ENCODE measurements around the gene DGKG. TPM values are rescaled to one million over a fixed set of nuclear protein-coding genes. Genes with fewer than 3 reads are reported as not detected.

DGKG gene
- total RNA-seq, 4 donors from 2014 or later, result 14.5 to 35.1 (median 20.3) TPM

DNA sequence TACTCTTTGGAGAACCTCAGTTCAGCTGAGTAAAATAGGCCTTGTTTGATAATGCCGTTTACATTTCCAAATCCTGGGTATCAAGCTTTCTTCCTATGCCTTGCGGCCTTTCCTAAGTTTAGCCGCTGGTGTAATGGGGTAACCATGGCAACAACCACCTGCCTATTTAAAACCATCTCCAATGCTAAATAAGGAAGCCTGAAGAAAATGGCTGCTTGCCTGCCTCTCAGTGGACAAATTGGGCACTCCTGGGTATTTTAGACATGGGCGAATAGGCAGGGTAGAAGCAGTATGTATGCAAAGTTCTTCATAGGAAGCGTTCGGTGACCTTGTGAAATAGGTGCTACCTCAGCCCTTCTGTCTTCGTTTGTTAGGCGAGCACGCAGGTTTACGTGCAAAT is 122.7 kb downstream of the DGKG start:
- 79 to 82% methylated on average over 10 of the region's 10 CpGs for WGBS, 2 donors
- no peak for TF ChIP-seq POLR2A (IDR thresholded peaks at IDR 0.05)
- TF ChIP-seq, protein P1, sequence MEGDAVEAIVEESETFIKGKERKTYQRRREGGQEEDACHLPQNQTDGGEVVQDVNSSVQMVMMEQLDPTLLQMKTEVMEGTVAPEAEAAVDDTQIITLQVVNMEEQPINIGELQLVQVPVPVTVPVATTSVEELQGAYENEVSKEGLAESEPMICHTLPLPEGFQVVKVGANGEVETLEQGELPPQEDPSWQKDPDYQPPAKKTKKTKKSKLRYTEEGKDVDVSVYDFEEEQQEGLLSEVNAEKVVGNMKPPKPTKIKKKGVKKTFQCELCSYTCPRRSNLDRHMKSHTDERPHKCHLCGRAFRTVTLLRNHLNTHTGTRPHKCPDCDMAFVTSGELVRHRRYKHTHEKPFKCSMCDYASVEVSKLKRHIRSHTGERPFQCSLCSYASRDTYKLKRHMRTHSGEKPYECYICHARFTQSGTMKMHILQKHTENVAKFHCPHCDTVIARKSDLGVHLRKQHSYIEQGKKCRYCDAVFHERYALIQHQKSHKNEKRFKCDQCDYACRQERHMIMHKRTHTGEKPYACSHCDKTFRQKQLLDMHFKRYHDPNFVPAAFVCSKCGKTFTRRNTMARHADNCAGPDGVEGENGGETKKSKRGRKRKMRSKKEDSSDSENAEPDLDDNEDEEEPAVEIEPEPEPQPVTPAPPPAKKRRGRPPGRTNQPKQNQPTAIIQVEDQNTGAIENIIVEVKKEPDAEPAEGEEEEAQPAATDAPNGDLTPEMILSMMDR (IDR thresholded peaks at IDR 0.05), result no peak
- Histone ChIP-seq H3K9me3 (no peaks in the 10 kb centered on the region), H3K27me3 (no peaks in the 10 kb centered on the region), H3K4me3 (replicated peaks in 1 of 3) (no peak overlapping the region), H3K4me1 (peaks cover 14 to 24% of the 10 kb centered on the region in 2 donors), H3K27ac (no peak overlapping the region), H3K36me3 (no peaks in the 10 kb centered on the region)
- no peak for DNase-seq
- intact Hi-C loops (cut with DNase I), result no loop called here

GRCh38 chr3:186237915-186238314 is 124.1 kb downstream of the DGKG start:
- no peak for DNase-seq
- H3K4me1 ChIP-seq, result peaks cover 14 to 24% of the 10 kb centered on the region in 2 donors
- no peaks in the 10 kb centered on the region for H3K9me3 ChIP-seq
- no peak overlapping the region for H3K27ac ChIP-seq
- peaks cover 3% of the 10 kb centered on the region for H3K27me3 ChIP-seq
- no peak for TF ChIP-seq POLR2A (IDR thresholded peaks at IDR 0.05)
- 81 to 87% methylated on average over 2 of the region's 2 CpGs for WGBS, 2 donors
- H3K36me3 ChIP-seq, result no peaks in the 10 kb centered on the region
- no peak overlapping the region for H3K4me3 ChIP-seq (replicated peaks in 1 of 3)
- intact Hi-C loops (cut with DNase I), result no loop called here

DNA sequence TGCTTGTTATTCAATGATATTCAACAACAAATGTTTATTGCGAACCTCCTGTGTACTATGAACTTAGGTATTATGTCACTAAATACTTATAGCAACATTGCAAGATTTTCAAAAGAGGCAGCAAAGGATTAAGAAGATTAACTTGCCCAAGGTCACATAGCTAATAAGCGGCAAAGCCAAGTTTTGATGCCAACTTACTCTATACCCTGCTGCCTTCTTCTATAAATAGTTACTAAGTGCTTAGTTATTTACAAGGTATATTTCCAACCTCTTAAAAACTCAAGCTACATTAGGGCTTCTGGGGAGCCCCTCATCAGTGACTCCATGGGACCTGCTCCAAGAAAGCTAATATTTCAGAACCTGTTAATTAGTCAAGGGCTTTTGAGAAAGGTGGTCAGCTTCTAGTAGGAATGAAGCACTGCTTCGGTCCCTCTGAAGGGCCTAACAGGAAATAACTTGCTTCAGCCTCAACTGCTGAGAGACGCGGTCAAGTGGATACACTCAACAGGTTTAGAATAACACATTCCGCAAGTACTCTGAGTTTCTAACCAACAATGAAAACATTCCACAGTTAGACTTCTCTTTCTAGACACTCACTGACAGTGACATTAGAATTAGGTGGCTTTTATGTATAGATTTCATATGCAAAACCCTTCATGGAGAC is 125.5 kb downstream of the DGKG start:
- no peaks in the 10 kb centered on the region for H3K9me3 ChIP-seq
- intact Hi-C loops (cut with DNase I), result no loop called here
- peak overlapping the region in 1 of 3 donors; percentile 66 for H3K27ac ChIP-seq
- 42 to 45% methylated on average over 6 of the region's 6 CpGs for WGBS, 2 donors
- no peak overlapping the region for H3K4me3 ChIP-seq (replicated peaks in 1 of 3)
- TF ChIP-seq POLR2A (IDR thresholded peaks at IDR 0.05), result no peak
- TF ChIP-seq, protein P1 (IDR thresholded peaks at IDR 0.05), result no peak
- peak; percentile 73 to 77 for DNase-seq
- H3K36me3 ChIP-seq, result no peaks in the 10 kb centered on the region
- H3K27me3 ChIP-seq, result peaks cover 4% of the 10 kb centered on the region
- peaks cover 14 to 17% of the 10 kb centered on the region in 2 donors for H3K4me1 ChIP-seq

DNA sequence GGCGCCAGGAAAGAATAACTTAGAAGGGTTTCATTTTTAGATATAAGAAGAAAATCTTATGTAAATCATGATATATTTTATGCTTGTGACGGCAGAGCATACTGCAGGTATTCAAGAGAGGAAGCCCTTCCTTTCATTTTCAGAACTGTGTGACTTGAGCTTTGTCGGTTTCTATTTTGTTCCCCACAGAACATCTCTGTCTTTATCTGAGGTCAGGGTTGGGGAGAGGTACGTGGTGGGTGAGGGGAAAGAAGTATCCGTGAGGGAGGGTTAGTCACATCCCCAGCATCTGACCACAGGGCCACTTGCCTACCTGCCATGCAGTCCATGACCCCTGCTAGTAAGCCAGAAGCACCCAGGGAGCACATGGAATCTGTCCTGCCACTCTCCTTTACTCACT is 126.5 kb downstream of the DGKG start:
- Histone ChIP-seq H3K4me1 (peaks cover 14 to 17% of the 10 kb centered on the region in 2 donors), H3K36me3 (no peaks in the 10 kb centered on the region), H3K4me3 (replicated peaks in 1 of 3) (no peak overlapping the region), H3K9me3 (no peaks in the 10 kb centered on the region), H3K27me3 (peaks cover 4% of the 10 kb centered on the region), H3K27ac (no peak overlapping the region)
- intact Hi-C loops (cut with DNase I), result no loop called here
- TF ChIP-seq, protein P1 (IDR thresholded peaks at IDR 0.05), result no peak
- TF ChIP-seq POLR2A (IDR thresholded peaks at IDR 0.05), result no peak
- 66 to 72% methylated on average over 5 of the region's 5 CpGs for WGBS, 2 donors
- no peak for DNase-seq

- intact Hi-C loops (cut with DNase I), result no loop called here
- no peak for TF ChIP-seq POLR2A (IDR thresholded peaks at IDR 0.05)
- TF ChIP-seq, protein P1 (IDR thresholded peaks at IDR 0.05), result no peak
- Histone ChIP-seq H3K27me3 (peaks cover 4% of the 10 kb centered on the region), H3K9me3 (no peaks in the 10 kb centered on the region), H3K36me3 (no peaks in the 10 kb centered on the region), H3K4me1 (peaks cover 14 to 17% of the 10 kb centered on the region in 2 donors), H3K4me3 (replicated peaks in 1 of 3) (no peak overlapping the region), H3K27ac (no peak overlapping the region)
- WGBS, 2 donors, result 82 to 85% methylated on average over 5 of the region's 5 CpGs
- DNase-seq, result no peak
These were observed 127.9 kb downstream of the DGKG start for GRCh38 chr3:186234152-186234551.
